Prostate gland (tissue), 2 donors: ENCODE measurements around the gene SEC63. TPM values are rescaled to one million over a fixed set of nuclear protein-coding genes. Genes with fewer than 3 reads are reported as not detected.

ENCODE experiments used
- DNase-seq: peaks from one replicate; pipeline ENCODE4 v3.0.0-alpha.2; 2019; ENCODE audit warnings: low spot score
- H3K27ac ChIP-seq, 2 donors: fragments of 200-600 bp; sonication (generic); 2 replicates each; pipeline ENCODE4 v1.5.1; 2017 to 2019
- H3K27me3 ChIP-seq: fragments of 200-600 bp; sonication (generic); replicated peaks from 2 replicates; pipeline ENCODE4 v1.5.1; 2019; ENCODE audit not compliant: insufficient read depth
- H3K36me3 ChIP-seq, 2 donors: fragments of 200-600 bp; sonication (generic); 1 replicate in 1 of 2; 2 replicates in 1 of 2; pipeline versions ENCODE4 v1.5.1 to v1.8.1; 2017 to 2019
- H3K4me1 ChIP-seq: fragments of 200-600 bp; sonication (generic); replicated peaks from 2 replicates; pipeline ENCODE4 v1.5.1; 2019
- H3K4me3 ChIP-seq, 2 donors: fragments of 200-600 bp; sonication (generic); 2 replicates each; pipeline ENCODE4 v1.5.1; 2017 to 2019
- H3K9me3 ChIP-seq: fragments of 200-600 bp; sonication (generic); 2 replicates; pipeline ENCODE4 v1.5.1; 2017
- CTCF ChIP-seq, 4 experiments: fragments of 200-600 bp in 2 of 4; fragments of 450-650 bp in 2 of 4; sonication (generic) in 2 of 4; IDR thresholded peaks; 1 replicate in 3 of 4; 2 replicates in 1 of 4; pipeline ENCODE4 v1.5.1; 2016 to 2019; ENCODE audit warnings: antibody characterized with exemption in 4 of 4, mild to moderate bottlenecking in 2 of 4, moderate library complexity in 2 of 4
- POLR2A ChIP-seq: fragments of 450-650 bp; IDR thresholded peaks from one replicate; pipeline ENCODE4 v1.6.1; 2016; ENCODE audit warnings: antibody characterized with exemption, mild to moderate bottlenecking
- POLR2AphosphoS5 ChIP-seq: sonication (generic); formaldehyde crosslinking; IDR thresholded peaks from one replicate; pipeline ENCODE4 v1.6.1; 2017; ENCODE audit warnings: antibody characterized with exemption
- WGBS: methylation state at CpG from one replicate; pipeline ENCODE4 v1.1.5; 2018; 5-methylcytosine and 5-hydroxymethylcytosine counted together
- intact Hi-C: fragments of 100-400 bp; cut with DNase I; formaldehyde crosslinking; loops from one replicate; pipeline ENCODE4 v1.14.2; 2022
- small RNA-seq, 2 donors: library from RNA; depleted of rRNA; stranded (forward); fragments of <200 nt; gene quantifications; one replicate each; pipeline ENCODE3, GENCODE V24; 2016
- total RNA-seq, 2 donors: library from RNA; depleted of rRNA; stranded (reverse); fragments of >200 nt; gene quantifications; one replicate each; pipeline ENCODE4 v1.1.0, GENCODE V29; 2016

SEC63 gene
- total RNA-seq, 2 donors from 2014 or later: 28.6 to 35.2 TPM

GRCh38 chr6:107819217-107819616, 138.8 kb downstream of the SEC63 start:
- H3K4me3 ChIP-seq: no peak overlapping the region
- no peak for DNase-seq
- intact Hi-C loops: no loop called here
- no peak overlapping the region for H3K27ac ChIP-seq
- TF ChIP-seq CTCF (IDR thresholded peaks at IDR 0.05): no peak
- TF ChIP-seq POLR2AphosphoS5: no peak
- TF ChIP-seq POLR2A: no peak
- no peaks in the 10 kb centered on the region for H3K27me3 ChIP-seq
- H3K9me3 ChIP-seq: no peaks in the 10 kb centered on the region
- no peaks in the 10 kb centered on the region for H3K4me1 ChIP-seq
- no peaks in the 10 kb centered on the region for H3K36me3 ChIP-seq
- 96% methylated on average over 2 of the region's 2 CpGs for WGBS

GRCh38 chr6:107818272-107818671, 139.7 kb downstream of the SEC63 start:
- Histone ChIP-seq H3K36me3 (no peaks in the 10 kb centered on the region), H3K4me1 (no peaks in the 10 kb centered on the region), H3K27ac (no peak overlapping the region), H3K27me3 (no peaks in the 10 kb centered on the region), H3K4me3 (no peak overlapping the region), H3K9me3 (no peaks in the 10 kb centered on the region)
- WGBS: 46% methylated on average over 1 of the region's 1 CpG
- TF ChIP-seq POLR2AphosphoS5: no peak
- no peak for TF ChIP-seq POLR2A
- no peak for TF ChIP-seq CTCF (IDR thresholded peaks at IDR 0.05)
- no peak for DNase-seq
- intact Hi-C loops: no loop called here

GRCh38 chr6:107817784-107818183, 140.2 kb downstream of the SEC63 start:
- Histone ChIP-seq H3K9me3 (no peaks in the 10 kb centered on the region), H3K4me1 (no peaks in the 10 kb centered on the region), H3K27me3 (no peaks in the 10 kb centered on the region), H3K36me3 (no peaks in the 10 kb centered on the region), H3K27ac (no peak overlapping the region), H3K4me3 (no peak overlapping the region)
- no peak for DNase-seq
- no peak for TF ChIP-seq POLR2AphosphoS5
- no peak for TF ChIP-seq CTCF (IDR thresholded peaks at IDR 0.05)
- no peak for TF ChIP-seq POLR2A
- intact Hi-C loops: no loop called here
- WGBS: 85% methylated on average over 4 of the region's 4 CpGs

Small RNA genes lying within 50 kb of the gene (small RNA-seq; reads per million reads assigned to genes)
- gene MTHFD2P3 (0 reads per million in 2 donors), gene RF00045 (0 reads per million in 2 donors), gene RNU6-437P (0 reads per million in 2 donors)

Other genes starting within 250 kb of the SEC63 start
- gene SCML4, start 133.9 kb downstream of the SEC63 start, total RNA-seq: 1 to 10 TPM in 1 of 2 donors, under 1 TPM in 1; 0.40 to 1.7 TPM
- 10 to 100 TPM; 44.6 to 73.1 TPM for gene OSTM1, start 116.5 kb upstream of the SEC63 start, total RNA-seq
- under 1 TPM in 1 of 2 donors, not detected in 1; 0.91 TPM for gene NR2E1, start 207.8 kb upstream of the SEC63 start, total RNA-seq